ENCODE measurements around the gene MIS18A.
"Not testable (repeated sequence)": the region's sequence is repeated elsewhere in the genome, so short reads cannot be mapped to it uniquely, and the experiment has no call there.

MIS18A gene

GRCh38 chr21:32312976-32313375 is 34.1 kb upstream of the MIS18A start:
- TF ChIP-seq CTCF (IDR thresholded peaks at IDR 0.05): no peak
- H3K4me2 ChIP-seq (ENCODE audit: low read length): no peak overlapping the region
- no peaks in the 10 kb centered on the region for H3K27me3 ChIP-seq (ENCODE audit: control insufficient read depth, insufficient read depth, low read length)
- no peak overlapping the region for H3K27ac ChIP-seq
- H3K4me1 ChIP-seq: no peaks in the 10 kb centered on the region
- H3K79me2 ChIP-seq: no peaks in the 10 kb centered on the region
- H3K4me3 ChIP-seq (ENCODE audit: low read depth, low read length): no peak overlapping the region
- no peak overlapping the region for H3K9ac ChIP-seq
- H3K9me3 ChIP-seq (ENCODE audit: control insufficient read depth, low read length): no peaks in the 10 kb centered on the region
- H2AFZ ChIP-seq: no peak overlapping the region
- H3K36me3 ChIP-seq (ENCODE audit: control insufficient read depth, insufficient read depth, low read length): no peaks in the 10 kb centered on the region

GRCh38 chr21:32312326-32312725 is 33.5 kb upstream of the MIS18A start:
- H3K9ac ChIP-seq: no peak overlapping the region
- H3K4me2 ChIP-seq (ENCODE audit: low read length): no peak overlapping the region
- no peaks in the 10 kb centered on the region for H3K4me1 ChIP-seq
- H2AFZ ChIP-seq: no peak overlapping the region
- no peak overlapping the region for H3K27ac ChIP-seq
- no peaks in the 10 kb centered on the region for H3K9me3 ChIP-seq (ENCODE audit: control insufficient read depth, low read length)
- TF ChIP-seq CTCF (IDR thresholded peaks at IDR 0.05): no peak
- no peak overlapping the region for H3K4me3 ChIP-seq (ENCODE audit: low read depth, low read length)
- no peaks in the 10 kb centered on the region for H3K79me2 ChIP-seq
- H3K27me3 ChIP-seq (ENCODE audit: control insufficient read depth, insufficient read depth, low read length): no peaks in the 10 kb centered on the region
- no peaks in the 10 kb centered on the region for H3K36me3 ChIP-seq (ENCODE audit: control insufficient read depth, insufficient read depth, low read length)

GRCh38 chr21:32311621-32312020 is 32.8 kb upstream of the MIS18A start:
- Histone ChIP-seq H3K9me3 (ENCODE audit: control insufficient read depth, low read length) (no peaks in the 10 kb centered on the region), H3K79me2 (no peaks in the 10 kb centered on the region), H3K4me1 (no peaks in the 10 kb centered on the region), H3K4me2 (ENCODE audit: low read length) (no peak overlapping the region), H3K27me3 (ENCODE audit: control insufficient read depth, insufficient read depth, low read length) (no peaks in the 10 kb centered on the region), H3K27ac (no peak overlapping the region), H2AFZ (no peak overlapping the region), H3K36me3 (ENCODE audit: control insufficient read depth, insufficient read depth, low read length) (no peaks in the 10 kb centered on the region), H3K4me3 (ENCODE audit: low read depth, low read length) (no peak overlapping the region), H3K9ac (no peak overlapping the region)
- no peak for TF ChIP-seq CTCF (IDR thresholded peaks at IDR 0.05)

- not testable (repeated sequence) for H3K36me3 ChIP-seq (ENCODE audit: control insufficient read depth, insufficient read depth, low read length); H3K4me2 ChIP-seq (ENCODE audit: low read length); H3K27ac ChIP-seq; H3K27me3 ChIP-seq (ENCODE audit: control insufficient read depth, insufficient read depth, low read length); H3K9ac ChIP-seq; H3K79me2 ChIP-seq; H3K4me1 ChIP-seq; H3K9me3 ChIP-seq (ENCODE audit: control insufficient read depth, low read length); H3K4me3 ChIP-seq (ENCODE audit: low read depth, low read length); H2AFZ ChIP-seq
These were observed 32.1 kb upstream of the MIS18A start for GRCh38 chr21:32310976-32311375.

- H3K79me2 ChIP-seq: no peaks in the 10 kb centered on the region
- H3K36me3 ChIP-seq (ENCODE audit: control insufficient read depth, insufficient read depth, low read length): no peaks in the 10 kb centered on the region
- no peaks in the 10 kb centered on the region for H3K27me3 ChIP-seq (ENCODE audit: control insufficient read depth, insufficient read depth, low read length)
- no peak overlapping the region for H3K4me3 ChIP-seq (ENCODE audit: low read depth, low read length)
- H3K9me3 ChIP-seq (ENCODE audit: control insufficient read depth, low read length): no peaks in the 10 kb centered on the region
- H3K4me1 ChIP-seq: no peaks in the 10 kb centered on the region
- H2AFZ ChIP-seq: no peak overlapping the region
- no peak overlapping the region for H3K9ac ChIP-seq
- H3K4me2 ChIP-seq (ENCODE audit: low read length): no peak overlapping the region
- TF ChIP-seq CTCF (IDR thresholded peaks at IDR 0.05): no peak
- no peak overlapping the region for H3K27ac ChIP-seq
These were observed 31.1 kb upstream of the MIS18A start for GRCh38 chr21:32309906-32310460.

All from parathyroid adenoma (tissue), 2 donors.